Fibroblast of peridontal ligament (primary cell): ENCODE measurements around the gene HBA2.
"Not testable (repeated sequence)": the region's sequence is repeated elsewhere in the genome, so short reads cannot be mapped to it uniquely, and the experiment has no call there.

ENCODE experiments used
- DNase-seq: peaks from one replicate; pipeline ENCODE4 v3.0.0-alpha.2; 2010; ENCODE audit errors: extremely low read depth

Gene HBA2

DNA sequence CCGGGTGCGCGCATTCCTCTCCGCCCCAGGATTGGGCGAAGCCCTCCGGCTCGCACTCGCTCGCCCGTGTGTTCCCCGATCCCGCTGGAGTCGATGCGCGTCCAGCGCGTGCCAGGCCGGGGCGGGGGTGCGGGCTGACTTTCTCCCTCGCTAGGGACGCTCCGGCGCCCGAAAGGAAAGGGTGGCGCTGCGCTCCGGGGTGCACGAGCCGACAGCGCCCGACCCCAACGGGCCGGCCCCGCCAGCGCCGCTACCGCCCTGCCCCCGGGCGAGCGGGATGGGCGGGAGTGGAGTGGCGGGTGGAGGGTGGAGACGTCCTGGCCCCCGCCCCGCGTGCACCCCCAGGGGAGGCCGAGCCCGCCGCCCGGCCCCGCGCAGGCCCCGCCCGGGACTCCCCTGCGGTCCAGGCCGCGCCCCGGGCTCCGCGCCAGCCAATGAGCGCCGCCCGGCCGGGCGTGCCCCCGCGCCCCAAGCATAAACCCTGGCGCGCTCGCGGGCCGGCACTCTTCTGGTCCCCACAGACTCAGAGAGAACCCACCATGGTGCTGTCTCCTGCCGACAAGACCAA, at the start of gene HBA2:
HBA2 (plus strand) TSS at position 503 of the 568 bp plus-strand sequence; CDS start at position 540, 37 bp downstream.
- not testable (repeated sequence) for DNase-seq

DNA sequence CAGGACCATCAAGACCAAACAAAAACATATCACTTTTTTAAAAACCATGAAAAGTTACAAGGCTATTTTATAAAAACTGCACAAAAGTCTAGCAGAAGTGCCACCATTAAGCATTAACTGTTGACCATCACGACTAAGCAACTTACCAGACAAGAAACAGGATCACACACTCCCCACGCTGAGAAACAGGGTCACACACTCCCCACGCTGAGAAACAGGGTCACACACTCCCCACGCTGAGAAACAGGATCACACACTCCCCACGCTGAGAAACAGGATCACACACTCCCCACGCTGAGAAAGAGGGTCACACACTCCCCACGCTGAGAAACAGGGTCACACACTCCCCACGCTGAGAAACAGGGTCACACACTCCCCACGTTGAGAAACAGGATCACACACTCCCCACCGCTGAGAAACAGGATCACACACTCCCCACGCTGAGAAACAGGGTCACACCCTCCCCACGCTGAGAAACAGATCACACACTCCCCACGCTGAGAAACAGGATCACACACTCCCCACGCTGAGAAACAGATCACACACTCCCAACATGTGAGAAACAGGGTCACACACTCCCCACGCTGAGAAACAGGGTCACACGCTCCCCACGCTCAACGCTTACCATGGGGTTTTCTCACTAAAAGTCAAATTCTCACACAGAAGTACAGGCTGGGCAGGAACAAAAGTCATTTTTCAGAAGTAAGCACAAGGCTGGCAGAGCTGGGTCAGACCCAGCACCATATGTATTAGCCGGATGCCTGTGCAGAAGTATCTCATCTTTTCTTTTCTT, 48.9 kb upstream of the HBA2 start:
- not testable (repeated sequence) for DNase-seq

DNA sequence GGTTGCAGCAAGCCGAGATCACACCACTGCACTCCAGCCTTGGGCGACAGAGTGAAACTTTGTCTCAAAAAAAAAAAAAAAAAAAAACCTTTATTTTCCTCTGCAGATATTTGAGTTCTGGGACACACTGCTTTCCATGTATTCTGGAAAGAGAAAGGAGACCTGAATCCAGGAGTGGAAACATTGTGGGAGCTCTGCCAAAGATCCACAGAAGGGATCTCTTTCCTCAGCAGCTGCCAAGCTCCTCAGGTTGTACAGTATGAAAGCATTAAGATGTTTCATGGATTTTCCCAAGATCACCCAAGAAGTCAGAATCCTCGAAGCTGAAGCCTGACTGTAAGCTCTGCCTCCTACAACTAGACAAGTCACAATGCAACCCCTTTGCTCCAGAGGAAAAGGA, 47.7 kb upstream of the HBA2 start:
- DNase-seq, result no peak

DNA sequence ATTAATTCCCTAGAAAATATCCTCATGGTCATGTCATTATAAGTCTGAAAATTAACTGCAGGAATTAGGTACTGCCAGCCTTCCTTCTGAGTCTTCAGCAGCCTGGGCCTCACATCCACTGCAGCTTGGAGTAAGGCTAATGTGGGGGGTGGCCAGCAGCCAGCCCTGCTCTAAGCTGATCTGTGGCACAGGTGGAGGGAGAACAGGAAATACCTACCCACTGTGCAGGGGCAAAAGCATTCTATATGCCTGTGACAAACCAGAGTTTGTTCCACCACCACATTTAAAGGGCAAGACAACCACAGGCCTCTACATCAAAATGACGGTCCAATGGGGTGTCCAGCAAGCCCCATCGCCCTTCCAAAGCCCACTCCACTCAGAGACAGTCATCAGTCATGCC, 43.6 kb upstream of the HBA2 start:
- DNase-seq, result no peak

DNA sequence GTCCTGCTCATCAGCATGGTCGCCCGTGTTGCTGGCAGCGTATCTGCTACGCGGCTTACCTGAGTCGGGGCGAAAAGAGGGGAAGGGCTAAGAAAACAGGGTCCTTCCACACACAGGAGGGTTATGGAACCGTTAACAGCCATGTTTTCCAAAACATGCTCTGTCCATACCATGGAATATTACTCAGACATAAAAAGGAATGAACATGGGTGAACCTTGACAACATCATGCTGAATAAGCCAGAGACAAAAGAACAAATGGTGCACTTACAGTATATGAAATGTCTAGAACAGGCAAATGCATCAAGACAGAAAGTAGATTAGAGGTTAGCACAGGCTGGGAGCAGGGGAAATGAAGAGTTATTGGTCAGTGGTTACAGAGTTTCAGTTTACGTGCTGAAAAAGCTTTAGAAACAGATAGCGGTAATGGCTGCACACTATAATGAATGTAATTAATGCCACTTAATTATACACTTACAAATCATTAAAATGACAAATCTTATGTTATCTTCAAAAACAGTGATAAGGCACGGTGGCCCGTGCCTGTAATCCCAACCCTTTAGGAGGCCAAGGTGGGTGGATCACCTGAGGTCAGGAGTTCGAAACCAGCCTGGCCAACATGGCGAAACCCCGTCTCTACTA, 42.0 kb upstream of the HBA2 start:
- no peak for DNase-seq

DNA sequence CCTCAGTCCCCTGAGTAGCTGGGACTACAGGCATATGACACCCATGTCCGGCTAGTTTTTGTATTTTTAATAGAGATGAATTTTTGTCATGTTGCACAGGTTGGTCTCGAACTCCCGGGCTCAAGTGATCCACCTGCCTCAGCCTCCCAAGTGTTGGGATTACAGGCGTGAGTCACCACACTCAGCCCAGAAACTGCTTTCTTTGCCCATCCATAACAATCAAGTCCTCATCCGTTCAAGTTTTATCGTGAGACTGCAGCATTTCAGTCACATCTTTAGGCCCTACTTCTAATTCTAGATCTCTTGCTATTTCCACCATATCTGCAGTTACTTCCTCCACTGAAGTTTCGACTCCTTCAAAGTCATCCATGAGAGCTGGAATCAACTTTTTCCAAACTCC, 40.6 kb upstream of the HBA2 start:
- no peak for DNase-seq

DNA sequence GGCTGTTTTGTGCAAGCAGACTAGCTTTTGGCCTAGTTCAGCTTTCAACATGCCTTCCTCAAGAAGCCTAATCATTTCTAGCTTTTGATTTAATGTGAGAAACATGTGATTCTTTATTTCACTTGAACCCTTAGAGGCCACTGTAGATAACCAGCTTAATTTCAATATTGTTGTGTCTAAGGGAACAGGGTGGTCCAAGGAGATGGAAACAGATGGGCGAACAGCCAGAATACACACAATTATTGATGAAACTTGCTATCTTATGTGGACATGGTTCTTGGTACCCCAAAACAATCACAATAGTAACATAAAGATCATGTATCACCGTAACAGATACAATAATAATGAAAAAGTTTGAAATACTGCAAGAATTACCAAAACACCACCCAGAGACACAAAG, 39.0 kb upstream of the HBA2 start:
- DNase-seq, result no peak

DNA sequence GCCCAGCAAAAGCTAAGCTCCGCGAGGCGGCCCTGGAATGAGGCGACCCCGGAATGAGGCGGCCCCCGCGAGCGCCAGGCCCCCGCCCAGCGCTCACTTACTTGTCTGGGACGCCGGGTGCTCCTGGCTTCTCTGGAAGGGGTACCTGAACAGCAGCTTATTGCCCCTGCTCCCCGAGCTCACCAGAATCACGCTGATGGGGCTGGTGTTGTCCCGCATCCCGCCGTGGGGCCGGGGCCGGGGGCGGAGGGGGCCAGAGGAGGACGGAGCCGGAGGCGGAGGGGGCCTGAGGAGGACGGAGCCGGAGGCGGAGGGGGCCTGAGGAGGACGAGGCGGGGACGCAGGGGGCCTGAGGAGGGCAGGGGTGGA, 34.6 kb upstream of the HBA2 start:
- peak; percentile 9 for DNase-seq

DNA sequence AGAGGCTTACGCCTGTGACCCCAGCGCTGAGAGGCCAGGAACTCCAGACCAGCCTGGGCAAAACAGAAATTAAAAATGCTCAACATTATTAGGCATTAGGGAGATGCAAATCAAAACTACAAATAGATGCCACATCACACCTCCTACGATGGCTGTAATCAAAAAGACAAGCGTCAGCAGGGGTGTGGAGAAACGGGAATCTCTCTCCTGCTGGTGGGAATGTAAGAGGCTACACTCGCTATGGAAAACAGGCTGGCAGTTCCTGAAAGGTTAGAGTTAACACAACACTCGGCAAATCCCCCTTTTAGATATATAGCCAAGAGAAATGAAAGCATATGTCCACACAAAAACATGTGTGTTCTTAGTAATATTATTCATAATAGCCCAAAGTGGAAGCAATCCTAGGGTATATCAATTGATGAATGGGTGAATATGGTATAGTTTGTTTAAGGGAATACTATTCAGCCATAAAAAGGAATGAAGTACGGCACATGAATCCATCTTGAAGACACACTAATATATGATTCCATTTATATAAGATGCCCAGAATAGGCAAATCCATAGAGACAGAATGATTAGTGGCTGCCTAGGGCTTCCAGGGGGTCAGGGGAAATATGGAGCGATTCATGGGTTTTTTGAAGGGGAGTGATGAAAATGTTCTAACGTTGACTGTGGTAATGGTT, 32.4 kb upstream of the HBA2 start:
- DNase-seq, result no peak

DNA sequence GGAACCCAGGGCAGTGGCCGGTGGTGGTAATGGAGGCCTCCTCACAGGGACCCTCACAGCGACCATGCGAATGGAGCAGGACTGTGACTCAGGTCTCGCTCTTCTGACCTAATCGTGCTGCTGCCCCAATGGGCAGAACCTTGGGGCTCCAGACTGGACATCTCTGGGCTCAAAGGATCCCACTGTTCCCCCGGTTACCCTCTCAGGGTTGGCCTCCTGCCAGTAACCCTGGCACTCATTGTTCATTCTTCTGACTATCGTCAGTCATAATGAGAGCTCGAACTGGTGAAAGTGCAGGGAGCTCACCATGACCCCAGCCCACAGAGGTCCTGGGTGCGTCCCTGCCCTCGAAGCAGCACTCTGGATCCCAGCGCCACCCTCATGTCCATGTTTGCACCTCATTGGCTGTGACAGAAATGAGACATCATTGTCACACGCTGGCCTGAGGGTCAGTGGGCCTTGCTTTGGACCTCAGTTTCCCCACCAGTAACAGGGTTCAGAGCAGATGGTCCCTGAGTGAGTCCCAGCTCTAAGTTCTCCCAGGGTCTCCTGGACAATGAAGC, 30.2 kb upstream of the HBA2 start:
- no peak for DNase-seq

DNA sequence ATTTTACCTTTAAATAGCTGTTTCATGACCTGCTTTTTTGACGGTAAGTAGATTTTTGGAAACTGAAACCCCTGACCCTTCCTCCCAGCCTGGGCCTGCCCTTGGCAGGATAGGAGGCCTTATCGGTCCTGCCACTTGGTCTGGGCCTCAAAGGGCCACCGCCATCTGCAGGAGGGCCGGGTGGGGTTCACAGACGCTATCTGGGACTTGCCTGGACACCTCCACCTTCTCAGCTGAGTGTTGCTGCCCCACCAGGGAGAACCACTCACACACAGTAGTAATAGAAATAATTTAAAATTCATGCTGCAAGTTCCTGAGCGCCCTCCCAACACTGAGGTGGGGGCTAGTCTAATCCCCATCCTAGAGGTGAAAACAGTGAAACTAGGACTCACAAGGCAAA, 29.6 kb upstream of the HBA2 start:
- DNase-seq, result no peak

DNA sequence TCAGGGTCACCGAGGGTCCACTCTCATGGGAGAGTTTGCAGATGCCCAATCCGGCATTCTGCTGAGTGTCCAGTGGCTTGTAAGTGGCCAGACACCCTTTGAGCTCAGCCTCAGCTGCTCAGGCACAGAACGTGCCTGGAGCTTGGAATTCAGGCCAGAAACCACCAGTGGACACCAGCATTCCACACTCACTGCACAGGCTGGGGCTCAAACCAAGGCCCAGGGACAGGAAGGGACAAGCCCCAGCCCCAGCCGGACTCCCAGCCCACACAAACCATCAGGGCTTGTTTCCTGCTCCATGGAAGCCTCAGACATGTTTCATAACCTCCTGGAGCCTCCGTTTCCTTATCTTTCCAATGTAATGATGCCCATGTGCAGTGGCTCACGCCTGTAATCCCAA, 29.2 kb upstream of the HBA2 start:
- DNase-seq, result no peak

DNA sequence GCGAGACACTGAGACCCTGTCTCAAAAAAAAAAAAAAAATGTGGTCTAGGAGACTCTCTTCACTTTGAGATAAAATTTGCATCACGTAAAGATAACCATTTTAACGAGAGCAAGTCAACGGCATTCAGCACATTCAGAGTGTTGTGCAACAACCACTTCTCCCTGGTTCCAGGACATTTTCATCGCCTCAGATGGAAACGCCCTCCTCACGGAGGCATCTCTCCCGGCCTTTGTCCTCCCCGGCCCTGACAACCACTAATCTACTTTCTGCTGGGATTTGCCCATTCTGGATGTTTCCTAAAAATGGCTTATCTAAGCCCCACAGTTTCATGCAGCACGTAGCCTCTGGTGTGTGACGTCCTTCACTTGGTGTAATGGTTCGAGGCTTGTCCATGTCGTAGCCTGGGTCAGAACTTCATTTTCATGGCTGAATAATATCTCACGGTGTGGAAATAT, 27.9 kb upstream of the HBA2 start:
- no peak for DNase-seq

DNA sequence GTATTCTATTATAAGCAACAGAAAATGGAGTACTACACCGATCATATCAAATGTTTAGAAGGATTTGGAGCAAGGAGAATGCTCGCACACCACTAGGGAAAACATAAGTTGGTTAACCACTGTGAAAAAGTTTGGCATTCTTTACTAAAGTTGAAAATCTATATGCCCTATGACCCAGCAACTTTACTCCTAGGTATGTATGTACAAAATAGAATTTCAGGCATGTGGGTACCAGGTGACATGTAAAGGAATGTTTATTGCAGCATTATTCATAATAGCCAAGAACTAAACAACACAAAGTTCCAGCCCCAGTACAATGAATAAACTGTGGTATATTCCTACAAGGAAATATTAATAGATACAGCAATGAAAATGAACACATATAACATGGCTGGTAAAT, 26.0 kb upstream of the HBA2 start:
- DNase-seq, result no peak

DNA sequence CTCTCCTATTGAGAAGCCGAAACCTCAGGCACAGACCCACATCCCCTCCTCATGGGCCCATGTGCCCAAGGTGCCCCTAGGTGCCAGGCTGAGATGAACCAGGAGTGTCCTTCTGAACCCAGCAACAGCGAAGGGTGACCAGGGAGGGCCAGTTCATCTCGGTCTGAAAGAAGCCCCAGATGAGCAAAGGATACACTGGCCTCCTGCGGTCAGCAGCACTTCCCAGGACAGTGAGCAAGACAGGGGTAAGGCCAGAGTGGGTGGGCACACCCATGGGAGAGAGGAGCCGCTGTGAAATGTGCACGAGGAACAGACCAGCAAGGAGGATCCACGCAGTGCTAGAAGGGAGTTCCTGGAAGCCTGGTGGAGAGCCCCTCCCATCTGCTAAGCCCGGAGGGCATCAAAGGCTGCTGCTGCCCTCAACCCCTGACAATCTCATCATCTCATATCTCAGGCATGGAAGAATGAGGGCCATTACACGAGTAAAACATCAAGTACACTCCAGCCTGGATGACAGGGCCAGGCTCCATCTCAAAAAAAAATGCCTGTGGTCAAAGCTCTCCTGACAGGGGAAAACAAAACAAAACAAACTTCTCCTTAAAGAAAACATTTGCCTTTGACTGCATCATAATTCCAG, 23.5 kb upstream of the HBA2 start:
- peak; percentile 48 for DNase-seq

DNA sequence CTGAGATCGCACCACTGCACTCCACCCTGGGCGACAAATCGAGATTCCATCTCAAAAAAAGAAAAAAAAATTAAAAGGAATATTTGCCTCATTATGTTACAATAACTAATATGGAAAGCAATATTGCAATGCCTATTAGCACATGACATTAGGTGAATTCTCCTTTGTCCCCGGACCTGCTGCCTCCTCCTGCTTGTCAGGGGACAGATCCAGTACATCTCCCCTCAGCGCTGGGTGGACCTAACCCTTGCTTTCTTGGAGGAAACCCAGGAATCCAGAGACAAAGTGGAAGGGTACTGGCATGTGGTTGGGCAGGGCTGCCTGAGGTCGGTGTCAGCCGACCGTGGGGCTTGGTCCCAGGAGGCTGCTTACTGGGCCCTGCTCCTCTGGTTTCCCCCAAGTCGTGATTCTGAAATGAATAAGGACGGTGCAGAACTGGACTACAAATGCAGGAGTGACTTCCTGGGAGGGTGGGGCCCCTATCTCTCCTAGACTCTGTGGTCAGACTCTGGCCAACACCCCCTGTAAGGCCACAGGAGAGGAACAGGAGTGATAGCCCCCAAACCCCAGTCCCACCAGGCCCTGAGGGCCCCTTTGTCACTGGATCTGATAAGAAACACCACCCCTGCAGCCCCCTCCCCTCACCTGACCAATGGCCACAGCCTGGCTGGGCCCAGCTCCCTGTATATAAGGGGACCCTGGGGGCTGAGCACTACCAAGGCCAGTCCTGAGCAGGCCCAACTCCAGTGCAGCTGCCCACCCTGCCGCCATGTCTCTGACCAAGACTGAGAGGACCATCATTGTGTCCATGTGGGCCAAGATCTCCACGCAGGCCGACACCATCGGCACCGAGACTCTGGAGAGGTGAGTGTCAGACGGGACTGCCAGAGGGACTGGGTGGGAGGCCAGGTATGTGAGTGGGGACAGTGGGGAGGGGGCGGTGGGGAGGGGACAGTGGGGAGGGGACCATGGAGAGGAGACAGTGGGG, 20.2 kb upstream of the HBA2 start, which contains the start of gene HBZ:
HBZ (plus strand) TSS at position 504 of the 988 bp plus-strand sequence; CDS start at position 770, 266 bp downstream.
- DNase-seq, result no peak

DNA sequence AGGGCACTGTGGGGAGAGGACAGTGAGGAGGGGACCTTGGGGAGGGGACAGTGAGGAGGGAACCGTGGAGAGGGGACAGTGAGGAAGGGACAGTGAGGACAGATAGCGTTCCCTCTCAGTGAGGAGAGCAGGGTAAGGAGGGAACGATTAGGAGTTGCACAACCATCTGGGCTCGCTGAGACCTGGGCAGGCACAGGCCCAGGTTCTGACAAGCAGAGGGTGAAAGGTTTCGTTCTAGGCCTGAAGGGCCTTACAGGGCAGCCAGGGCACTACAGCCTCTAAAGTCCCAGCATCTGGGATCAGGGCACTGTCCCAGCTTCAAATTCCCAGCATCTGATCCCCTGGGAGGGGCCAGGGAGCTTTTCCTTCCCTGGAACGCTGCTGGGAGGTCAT, 19.6 kb upstream of the HBA2 start:
- not testable (repeated sequence) for DNase-seq

DNA sequence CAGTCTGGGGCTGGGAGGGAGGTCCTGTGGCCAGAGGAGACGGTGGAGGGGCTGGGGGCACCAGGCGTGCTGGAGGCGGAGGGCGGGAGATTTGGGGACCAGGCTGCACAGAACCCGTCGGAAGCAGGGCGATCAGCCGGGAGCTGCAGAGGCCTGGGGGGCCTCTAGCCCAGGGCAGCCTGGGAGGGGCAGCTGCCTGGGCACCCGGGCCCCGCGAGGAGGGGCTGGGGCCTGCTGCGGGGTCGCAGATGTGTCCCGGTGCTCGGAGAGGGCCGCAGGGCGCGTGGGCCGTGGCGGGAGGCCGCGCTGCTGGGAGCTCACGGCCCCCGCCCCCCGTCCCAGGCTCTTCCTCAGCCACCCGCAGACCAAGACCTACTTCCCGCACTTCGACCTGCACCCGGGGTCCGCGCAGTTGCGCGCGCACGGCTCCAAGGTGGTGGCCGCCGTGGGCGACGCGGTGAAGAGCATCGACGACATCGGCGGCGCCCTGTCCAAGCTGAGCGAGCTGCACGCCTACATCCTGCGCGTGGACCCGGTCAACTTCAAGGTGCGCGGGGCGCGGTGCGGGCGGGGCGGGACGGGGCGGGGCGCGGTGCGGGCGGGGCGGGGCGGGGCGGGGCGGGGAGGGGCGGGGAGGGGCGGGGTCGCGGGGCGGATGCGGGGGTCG, 19.0 kb upstream of the HBA2 start:
- DNase-seq, result not testable (repeated sequence)

DNA sequence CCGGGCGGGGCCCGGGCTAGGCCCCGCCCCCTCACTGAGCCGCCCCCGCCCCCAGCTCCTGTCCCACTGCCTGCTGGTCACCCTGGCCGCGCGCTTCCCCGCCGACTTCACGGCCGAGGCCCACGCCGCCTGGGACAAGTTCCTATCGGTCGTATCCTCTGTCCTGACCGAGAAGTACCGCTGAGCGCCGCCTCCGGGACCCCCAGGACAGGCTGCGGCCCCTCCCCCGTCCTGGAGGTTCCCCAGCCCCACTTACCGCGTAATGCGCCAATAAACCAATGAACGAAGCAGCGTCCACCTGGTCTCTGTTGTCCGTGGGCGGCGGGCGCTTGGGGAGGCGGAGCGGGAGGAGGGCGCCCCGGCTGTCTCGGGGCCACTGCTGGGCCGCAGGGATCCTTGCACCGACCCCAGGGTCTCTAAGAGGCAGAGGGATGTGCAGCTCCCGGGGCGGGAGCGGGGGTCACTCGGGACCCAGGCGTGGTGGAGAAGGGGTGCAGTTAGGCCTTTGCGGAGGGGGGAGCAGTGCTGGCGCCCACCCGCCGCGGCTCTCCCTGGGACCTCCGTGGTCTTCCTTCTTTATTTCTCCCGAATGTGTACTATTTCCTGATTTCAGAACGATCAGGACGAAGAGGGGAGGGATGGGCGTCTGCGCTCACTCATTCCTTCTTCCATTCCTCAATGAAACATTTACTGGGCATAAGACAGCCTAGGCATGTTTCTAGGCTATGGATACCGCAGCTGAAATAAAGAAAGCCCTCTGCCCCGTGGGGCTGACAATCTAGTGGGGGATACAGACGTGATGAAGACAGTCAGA, 18.3 kb upstream of the HBA2 start:
- DNase-seq, result no peak
